Fibroblast of lung (primary cell): ENCODE data around the gene CEMP1. TPM values are rescaled to one million over a fixed set of nuclear protein-coding genes. Genes with fewer than 3 reads are reported as not detected.

ENCODE experiments used
- DNase-seq, 2 donors: peaks; one replicate each; pipeline versions ENCODE4 v3.0.0 to v3.0.0-alpha.2; 2010; ENCODE audit warnings: low read depth in 2 of 2
- H2AFZ ChIP-seq: 2 replicates; pipeline ENCODE4 v1.5.1; 2012; ENCODE audit warnings: low read length, control low read depth, inconsistent platforms
- H3K27ac ChIP-seq: 2 replicates; pipeline ENCODE4 v1.5.1; 2011; ENCODE audit warnings: low read length, control low read depth; ENCODE audit not compliant: insufficient read depth
- H3K27me3 ChIP-seq: 2 replicates; pipeline ENCODE4 v1.5.1; 2011; ENCODE audit warnings: mild to moderate bottlenecking, low read length; ENCODE audit not compliant: control insufficient read depth, insufficient read depth
- H3K36me3 ChIP-seq: 2 replicates; pipeline ENCODE4 v1.5.1; 2011; ENCODE audit warnings: low read length; ENCODE audit not compliant: control insufficient read depth, insufficient read depth
- H3K4me1 ChIP-seq: 2 replicates; pipeline ENCODE4 v1.5.1; 2011; ENCODE audit warnings: low read length; ENCODE audit not compliant: control insufficient read depth, insufficient read depth; ENCODE audit errors: extremely low read depth
- H3K4me2 ChIP-seq: 2 replicates; pipeline ENCODE4 v1.5.1; 2011; ENCODE audit warnings: low read length, control low read depth; ENCODE audit not compliant: insufficient read depth; ENCODE audit errors: extremely low read depth
- H3K4me3 ChIP-seq, 4 experiments: fragments of 200-600 bp in 1 of 4; sonication (generic) in 1 of 4; replicated peaks in 1 of 4; 2 replicates each; pipeline ENCODE4 v1.5.1; 2011 to 2016; ENCODE audit warnings: low read length in 4 of 4, low read depth in 3 of 4, mild to moderate bottlenecking in 3 of 4, control low read depth in 2 of 4, inconsistent platforms in 1 of 4, mixed read lengths in 1 of 4; ENCODE audit not compliant: insufficient read depth in 1 of 4; ENCODE audit errors: control extremely low read depth in 1 of 4
- H3K79me2 ChIP-seq: 2 replicates; pipeline ENCODE4 v1.5.1; 2012; ENCODE audit warnings: mild to moderate bottlenecking, low read length, inconsistent platforms; ENCODE audit not compliant: control insufficient read depth, insufficient read depth
- H3K9ac ChIP-seq: 2 replicates; pipeline ENCODE4 v1.5.1; 2011; ENCODE audit warnings: mild to moderate bottlenecking, low read length, control low read depth; ENCODE audit not compliant: insufficient read depth
- H3K9me3 ChIP-seq: 2 replicates; pipeline ENCODE4 v1.5.1; 2012; ENCODE audit warnings: low read depth, low read length; ENCODE audit not compliant: control insufficient read depth, insufficient read depth
- H4K20me1 ChIP-seq: 2 replicates; pipeline ENCODE4 v1.5.1; 2011; ENCODE audit warnings: low read length; ENCODE audit not compliant: control insufficient read depth, insufficient read depth; ENCODE audit errors: extremely low read depth
- EZH2 ChIP-seq: IDR thresholded peaks from 2 replicates; pipeline ENCODE4 v1.5.1; 2012; ENCODE audit warnings: low read length, control low read depth, mild to moderate bottlenecking; ENCODE audit errors: missing control alignments
- polyA plus RNA-seq, 2 donors: library from polyadenylated mRNA; depleted of rRNA in 1 of 2; stranded (reverse) in 1 of 2; unstranded in 1 of 2; fragments of >200 nt; gene quantifications; 2 replicates each; pipeline ENCODE4 v1.2.1, GENCODE V29; 2011 to 2012; ENCODE audit warnings: missing spikeins in 1 of 2
- total RNA-seq: library from RNA; depleted of rRNA; stranded (reverse); fragments of >200 nt; gene quantifications from 2 replicates; pipeline ENCODE4 v1.2.1, GENCODE V29; 2014
- TF ChIP-seq, protein P1 (sequence below), 2 donors: IDR thresholded peaks in 1 of 2; conservative IDR thresholded peaks in 1 of 2; 1 replicate in 1 of 2; 2 replicates in 1 of 2; pipeline ENCODE4 v1.5.1; 2011 to 2012; ENCODE audit warnings: low read length in 2 of 2, control low read depth in 1 of 2, inconsistent platforms in 1 of 2, low read depth in 1 of 2, mild to moderate bottlenecking in 1 of 2

CEMP1 gene
- total and polyA plus RNA-seq, 2 donors (not counting 1 experiment from before 2014, with no cell fraction given): not detected

DNA sequence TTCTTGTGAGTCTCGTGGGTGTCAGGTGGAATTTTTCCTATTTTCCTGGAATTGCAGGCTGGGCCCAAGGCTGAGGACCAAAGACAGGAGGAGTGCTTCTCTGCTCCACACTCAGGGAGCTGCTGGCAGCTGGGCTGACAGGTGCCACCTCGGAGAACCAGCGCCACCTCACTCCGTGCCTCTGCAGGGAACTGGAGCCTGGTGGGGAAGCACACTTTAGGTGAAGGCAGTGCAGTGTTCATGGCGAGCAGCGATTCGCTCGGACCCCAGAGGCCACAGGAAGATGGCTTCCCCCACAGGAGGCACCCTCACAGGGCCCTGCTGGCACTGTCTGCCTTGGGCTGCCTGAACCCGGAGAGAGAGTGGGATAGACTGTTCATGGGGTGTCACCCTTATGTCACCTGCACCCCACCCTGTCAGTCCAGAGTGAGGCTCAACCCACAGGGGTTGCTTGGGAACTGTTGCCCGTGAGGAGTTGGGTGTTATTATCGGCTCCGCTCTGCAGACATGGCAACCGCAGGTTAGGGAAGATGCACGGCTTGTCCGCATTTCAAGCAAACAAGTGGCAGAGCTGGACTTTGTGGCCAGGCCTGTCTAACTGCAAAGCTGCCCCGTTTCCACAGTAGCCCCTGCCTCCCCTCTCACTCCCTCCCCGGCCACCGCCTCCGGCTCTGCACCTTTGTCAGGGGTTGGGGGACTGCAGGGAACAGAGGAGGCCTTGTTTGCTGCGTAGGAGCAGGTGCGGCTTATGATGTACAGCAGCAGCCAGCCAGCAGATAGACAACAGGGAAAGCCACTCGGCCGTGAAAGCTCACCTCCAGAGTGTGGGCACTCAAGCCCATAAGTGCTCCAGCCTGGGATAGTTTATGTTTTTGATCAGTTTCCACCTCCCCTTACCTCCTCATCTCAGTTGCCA is 40.8 kb downstream of the CEMP1 start:
- no peak overlapping the region for H3K4me2 ChIP-seq
- no peaks in the 10 kb centered on the region for H3K36me3 ChIP-seq
- H3K4me3 ChIP-seq: no peak overlapping the region
- H2AFZ ChIP-seq: no peak overlapping the region
- H3K9me3 ChIP-seq: no peaks in the 10 kb centered on the region
- TF ChIP-seq, protein P1, sequence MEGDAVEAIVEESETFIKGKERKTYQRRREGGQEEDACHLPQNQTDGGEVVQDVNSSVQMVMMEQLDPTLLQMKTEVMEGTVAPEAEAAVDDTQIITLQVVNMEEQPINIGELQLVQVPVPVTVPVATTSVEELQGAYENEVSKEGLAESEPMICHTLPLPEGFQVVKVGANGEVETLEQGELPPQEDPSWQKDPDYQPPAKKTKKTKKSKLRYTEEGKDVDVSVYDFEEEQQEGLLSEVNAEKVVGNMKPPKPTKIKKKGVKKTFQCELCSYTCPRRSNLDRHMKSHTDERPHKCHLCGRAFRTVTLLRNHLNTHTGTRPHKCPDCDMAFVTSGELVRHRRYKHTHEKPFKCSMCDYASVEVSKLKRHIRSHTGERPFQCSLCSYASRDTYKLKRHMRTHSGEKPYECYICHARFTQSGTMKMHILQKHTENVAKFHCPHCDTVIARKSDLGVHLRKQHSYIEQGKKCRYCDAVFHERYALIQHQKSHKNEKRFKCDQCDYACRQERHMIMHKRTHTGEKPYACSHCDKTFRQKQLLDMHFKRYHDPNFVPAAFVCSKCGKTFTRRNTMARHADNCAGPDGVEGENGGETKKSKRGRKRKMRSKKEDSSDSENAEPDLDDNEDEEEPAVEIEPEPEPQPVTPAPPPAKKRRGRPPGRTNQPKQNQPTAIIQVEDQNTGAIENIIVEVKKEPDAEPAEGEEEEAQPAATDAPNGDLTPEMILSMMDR (conservative IDR thresholded peaks at IDR 0.05 in 1 of 2, IDR thresholded peaks at IDR 0.05 in 1 of 2; ENCODE audit: low read depth in 1 of 2, low read length in 2 of 2): no peak
- TF ChIP-seq EZH2: no peak
- no peaks in the 10 kb centered on the region for H3K4me1 ChIP-seq
- no peaks in the 10 kb centered on the region for H3K27me3 ChIP-seq
- no peaks in the 10 kb centered on the region for H4K20me1 ChIP-seq
- no peak for DNase-seq
- H3K9ac ChIP-seq: no peak overlapping the region
- H3K79me2 ChIP-seq: no peaks in the 10 kb centered on the region
- H3K27ac ChIP-seq: no peak overlapping the region

GRCh38 chr16:2489581-2489980 is 41.6 kb downstream of the CEMP1 start:
- no peak overlapping the region for H3K4me2 ChIP-seq
- H3K4me3 ChIP-seq: no peak overlapping the region
- H3K9me3 ChIP-seq: no peaks in the 10 kb centered on the region
- no peaks in the 10 kb centered on the region for H3K27me3 ChIP-seq
- H4K20me1 ChIP-seq: no peaks in the 10 kb centered on the region
- no peak for DNase-seq
- no peaks in the 10 kb centered on the region for H3K79me2 ChIP-seq
- TF ChIP-seq EZH2: no peak
- TF ChIP-seq, protein P1 (conservative IDR thresholded peaks at IDR 0.05 in 1 of 2, IDR thresholded peaks at IDR 0.05 in 1 of 2; ENCODE audit: low read depth in 1 of 2, low read length in 2 of 2): no peak
- H3K36me3 ChIP-seq: no peaks in the 10 kb centered on the region
- H3K9ac ChIP-seq: no peak overlapping the region
- no peak overlapping the region for H3K27ac ChIP-seq
- no peak overlapping the region for H2AFZ ChIP-seq
- H3K4me1 ChIP-seq: no peaks in the 10 kb centered on the region

DNA sequence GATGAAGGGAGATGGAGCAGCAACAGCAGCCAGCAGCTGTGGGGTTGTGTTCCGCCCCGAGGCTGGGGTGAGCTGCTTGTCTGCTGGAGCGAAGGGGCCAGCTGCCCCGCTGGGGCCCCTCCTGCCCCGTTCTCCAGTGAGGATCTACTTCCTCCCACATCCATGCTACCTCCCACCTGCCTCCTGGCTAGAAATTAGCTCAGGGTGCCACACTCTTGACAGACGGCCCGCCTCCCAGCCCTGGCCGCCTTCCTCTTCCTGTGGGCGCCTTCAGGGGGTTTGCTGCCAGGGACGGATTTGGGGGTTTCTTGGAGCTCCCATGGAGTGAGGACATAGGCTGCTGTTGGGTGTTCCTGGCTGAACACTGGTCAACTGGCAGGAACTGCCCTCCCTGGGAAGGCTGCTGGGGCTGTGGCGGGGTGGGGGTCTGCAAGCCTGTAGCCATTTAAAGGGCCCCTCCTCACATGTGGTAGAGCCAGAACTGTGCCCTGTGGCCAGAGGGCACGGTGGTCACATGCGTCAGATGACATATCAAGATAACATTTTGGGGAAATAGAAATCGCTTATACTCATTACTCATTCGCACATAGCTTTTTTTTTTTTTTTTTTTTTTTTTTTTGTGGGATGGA is 43.2 kb downstream of the CEMP1 start:
- no peak overlapping the region for H3K9ac ChIP-seq
- no peak overlapping the region for H2AFZ ChIP-seq
- no peak overlapping the region for H3K4me3 ChIP-seq
- no peak for DNase-seq
- H3K27ac ChIP-seq: no peak overlapping the region
- peaks cover 3% of the 10 kb centered on the region for H3K79me2 ChIP-seq
- H3K4me1 ChIP-seq: peaks cover 9% of the 10 kb centered on the region
- H3K36me3 ChIP-seq: no peaks in the 10 kb centered on the region
- no peaks in the 10 kb centered on the region for H3K27me3 ChIP-seq
- no peaks in the 10 kb centered on the region for H3K9me3 ChIP-seq
- H4K20me1 ChIP-seq: no peaks in the 10 kb centered on the region
- TF ChIP-seq EZH2: no peak
- TF ChIP-seq, protein P1 (conservative IDR thresholded peaks at IDR 0.05 in 1 of 2, IDR thresholded peaks at IDR 0.05 in 1 of 2; ENCODE audit: low read depth in 1 of 2, low read length in 2 of 2): no peak
- H3K4me2 ChIP-seq: no peak overlapping the region
